GM19395 (cell line): ENCODE data around the gene PLCG2.

Experiments
- ATAC-seq: cut with Tn5 transposase; IDR thresholded peaks from one replicate; pipeline ENCODE4 v1.9.1; 2021; ENCODE audit warnings: mild to moderate bottlenecking, moderate library complexity; ENCODE audit not compliant: unreplicated experiment

PLCG2 gene

DNA sequence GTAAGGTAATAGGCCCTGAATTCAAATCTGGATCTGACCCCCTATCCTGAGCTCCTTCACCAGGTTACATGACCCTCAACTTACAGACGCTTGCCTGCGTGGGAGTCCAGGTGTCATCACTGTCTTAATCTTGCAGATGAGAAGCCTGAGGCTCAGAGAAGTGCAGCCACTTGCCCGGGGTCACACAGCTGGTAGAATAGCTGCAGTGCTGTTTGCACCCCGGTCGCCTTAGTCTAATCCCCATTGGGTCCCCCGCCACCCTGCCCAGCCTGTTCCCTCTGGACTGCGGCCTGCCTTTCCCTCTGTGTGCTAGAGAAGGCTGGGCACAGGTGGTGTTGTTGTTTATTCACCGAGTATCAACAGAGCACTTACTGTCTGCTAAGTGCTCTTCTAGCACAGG lies 125.2 kb downstream of the PLCG2 start:
- ATAC-seq, result no peak

DNA sequence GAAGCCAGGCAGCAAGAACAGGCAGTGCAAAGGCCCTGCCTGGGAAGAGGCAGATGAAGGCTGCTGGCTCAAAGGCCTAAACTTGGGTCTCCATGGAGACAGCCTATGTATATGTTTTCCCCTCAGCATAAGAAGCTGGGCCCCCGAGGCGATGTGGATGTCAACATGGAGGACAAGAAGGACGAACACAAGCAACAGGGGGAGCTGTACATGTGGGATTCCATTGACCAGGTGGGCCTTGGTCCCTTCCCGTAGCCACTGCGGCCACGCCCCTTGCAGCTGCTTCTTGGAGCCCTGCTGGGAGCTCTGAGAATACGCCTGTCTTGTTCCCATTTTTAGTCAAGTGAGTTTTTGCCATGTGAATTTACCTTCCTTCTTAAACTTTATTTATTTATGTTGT lies 126.2 kb downstream of the PLCG2 start:
- no peak for ATAC-seq

GRCh38 chr16:81907681-81908080 lies 128.6 kb downstream of the PLCG2 start:
- ATAC-seq, result no peak

DNA sequence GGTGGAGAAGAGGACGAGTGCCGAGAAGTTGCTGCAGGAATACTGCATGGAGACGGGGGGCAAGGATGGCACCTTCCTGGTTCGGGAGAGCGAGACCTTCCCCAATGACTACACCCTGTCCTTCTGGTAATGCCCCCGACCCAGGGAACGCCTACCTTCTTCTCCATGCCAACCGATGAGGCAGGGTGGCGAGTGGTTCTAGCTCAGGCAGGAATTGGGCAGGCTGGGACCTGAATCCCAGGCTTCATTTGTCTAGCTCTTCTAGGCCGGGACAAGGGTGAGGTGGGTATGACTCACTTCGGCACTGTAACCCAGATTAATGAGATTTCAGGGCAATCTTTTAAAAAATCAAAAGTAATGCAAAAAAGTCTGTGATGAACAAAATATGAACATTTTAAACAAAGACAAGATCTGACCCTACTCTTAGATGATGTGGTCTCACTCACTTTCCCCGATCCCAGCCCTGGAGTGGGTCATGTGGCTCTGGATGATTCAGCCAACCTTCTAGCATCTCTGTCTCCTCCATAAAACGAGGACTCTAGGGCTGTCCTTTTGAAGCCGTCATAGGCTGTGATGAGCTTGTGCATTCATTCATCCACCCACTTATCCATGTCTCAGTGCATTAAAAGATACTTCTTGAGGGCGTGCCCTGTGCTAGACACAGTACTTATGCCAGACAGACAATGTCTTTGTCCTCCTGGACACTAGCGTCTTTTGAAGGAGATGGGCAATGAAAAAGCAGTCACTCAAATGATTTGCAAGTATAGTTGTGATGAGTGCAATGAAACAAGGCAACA lies 129.6 kb downstream of the PLCG2 start:
- ATAC-seq, result no peak

GRCh38 chr16:81910366-81910885 lies 131.3 kb downstream of the PLCG2 start:
- ATAC-seq, result no peak

- no peak for ATAC-seq
Observed at GRCh38 chr16:81912395-81912794, 133.3 kb downstream of the PLCG2 start.

DNA sequence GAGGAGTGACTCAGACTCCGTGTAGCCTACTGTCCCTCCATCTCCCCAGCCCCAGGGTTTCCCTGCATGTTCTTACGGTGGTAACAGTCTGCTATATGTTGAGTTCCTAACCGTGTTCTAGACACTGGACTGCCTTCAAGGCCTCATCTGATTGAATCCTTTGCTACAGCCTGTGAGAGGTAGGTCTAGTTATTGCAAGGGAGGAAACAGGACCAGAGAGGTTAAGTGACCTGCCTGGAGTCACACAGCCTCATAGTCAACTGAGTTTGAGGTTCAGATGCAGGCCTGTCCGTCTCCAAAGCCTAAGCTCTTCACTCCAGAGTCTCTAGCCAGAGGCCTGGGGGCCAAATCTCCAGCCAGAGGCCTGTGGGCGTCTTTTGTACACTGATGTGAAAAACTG lies 134.1 kb downstream of the PLCG2 start:
- no peak for ATAC-seq

GRCh38 chr16:81917375-81917774 lies 138.3 kb downstream of the PLCG2 start:
- ATAC-seq, result no peak

GRCh38 chr16:81918927-81919326 lies 139.8 kb downstream of the PLCG2 start:
- no peak for ATAC-seq

DNA sequence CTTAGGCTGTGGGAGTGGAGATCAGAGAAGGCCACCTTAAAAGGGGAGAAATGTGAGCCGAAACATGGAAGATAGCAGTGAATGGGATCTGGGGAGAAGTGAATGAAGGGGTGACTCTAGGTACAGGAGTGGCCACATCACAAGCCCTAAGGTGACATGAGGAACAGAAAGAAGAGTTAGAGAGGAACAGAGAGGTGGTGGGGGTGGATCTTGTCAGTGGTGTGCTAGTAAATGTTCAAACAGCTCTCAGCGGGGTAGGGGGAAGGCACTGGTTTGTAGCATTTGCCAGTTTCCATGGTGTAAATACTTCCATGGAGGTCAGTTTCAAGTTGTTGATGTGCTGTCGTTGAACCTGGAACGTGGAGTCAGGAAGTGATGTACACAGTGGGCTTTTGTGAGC lies 141.4 kb downstream of the PLCG2 start:
- no peak for ATAC-seq

DNA sequence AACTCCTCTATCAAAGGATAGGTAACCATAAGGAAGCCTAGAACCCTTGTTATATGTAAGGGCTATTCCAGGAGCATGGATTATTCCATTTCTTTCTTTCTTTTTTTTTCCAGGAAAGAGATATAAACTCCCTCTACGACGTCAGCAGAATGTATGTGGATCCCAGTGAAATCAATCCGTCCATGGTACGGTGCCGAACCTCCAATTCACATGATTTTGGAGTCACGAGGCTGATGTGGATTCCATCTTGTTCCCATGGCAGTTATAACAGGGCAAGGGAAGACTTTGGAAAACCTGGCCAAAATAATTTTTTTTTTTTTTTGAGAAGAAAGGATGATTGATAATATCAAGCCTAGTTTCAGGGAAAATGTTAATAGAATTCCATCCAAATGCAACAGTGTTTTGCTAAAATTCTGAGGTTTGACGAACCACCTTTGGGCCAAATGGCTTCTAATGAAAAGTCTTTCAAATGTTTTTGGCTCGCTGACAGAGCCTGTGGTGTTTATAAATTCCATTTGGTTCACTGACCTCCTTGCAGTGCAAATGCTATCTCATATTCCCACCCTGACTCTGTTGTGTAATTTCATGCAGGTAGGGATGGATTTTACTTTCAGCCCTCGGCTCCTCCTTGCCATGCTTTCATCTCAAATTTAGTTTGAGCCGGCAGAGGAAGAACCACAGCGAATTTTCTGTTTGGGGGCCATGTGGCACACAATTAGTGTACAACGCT lies 142.2 kb downstream of the PLCG2 start:
- ATAC-seq, result no peak

DNA sequence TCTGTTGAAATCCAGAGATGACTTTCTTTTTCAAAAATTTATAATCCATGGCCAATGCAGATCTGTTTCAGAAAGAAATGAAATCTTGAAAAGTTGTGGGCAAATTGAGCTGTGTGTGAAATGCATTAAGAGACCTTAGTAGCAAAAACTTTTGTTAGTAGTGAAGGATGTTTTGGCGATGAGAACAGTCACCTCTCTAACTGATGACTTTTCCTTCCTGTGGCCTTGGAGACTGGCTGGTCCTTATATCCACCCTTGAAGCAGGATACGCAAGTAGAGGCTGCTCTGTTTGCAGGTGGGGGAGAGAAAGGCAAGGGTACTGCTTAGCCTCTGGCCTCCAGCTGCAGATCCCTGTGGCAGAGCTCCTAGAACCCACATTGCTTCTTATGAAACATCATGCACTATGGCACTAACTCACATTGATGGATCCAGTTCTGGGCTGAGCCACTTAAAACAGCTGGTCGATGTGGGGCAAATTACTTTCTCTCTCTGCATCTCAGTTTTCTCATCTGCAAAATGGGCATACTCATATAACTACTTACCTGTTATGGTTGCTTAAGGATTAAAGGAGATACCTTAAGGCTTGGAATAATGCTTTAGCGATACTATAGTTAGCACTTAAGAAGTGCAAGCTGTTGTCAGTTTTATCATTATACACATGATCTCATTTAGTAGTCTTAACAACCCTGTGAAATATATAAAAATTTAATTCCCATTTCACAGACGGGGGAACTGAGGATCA lies 142.9 kb downstream of the PLCG2 start:
- no peak for ATAC-seq

- no peak for ATAC-seq
Observed at GRCh38 chr16:81923296-81923695, 144.2 kb downstream of the PLCG2 start.

- no peak for ATAC-seq
Observed at GRCh38 chr16:81925016-81925415, 145.9 kb downstream of the PLCG2 start.

GRCh38 chr16:81926036-81926435 lies 146.9 kb downstream of the PLCG2 start:
- ATAC-seq, result no peak

DNA sequence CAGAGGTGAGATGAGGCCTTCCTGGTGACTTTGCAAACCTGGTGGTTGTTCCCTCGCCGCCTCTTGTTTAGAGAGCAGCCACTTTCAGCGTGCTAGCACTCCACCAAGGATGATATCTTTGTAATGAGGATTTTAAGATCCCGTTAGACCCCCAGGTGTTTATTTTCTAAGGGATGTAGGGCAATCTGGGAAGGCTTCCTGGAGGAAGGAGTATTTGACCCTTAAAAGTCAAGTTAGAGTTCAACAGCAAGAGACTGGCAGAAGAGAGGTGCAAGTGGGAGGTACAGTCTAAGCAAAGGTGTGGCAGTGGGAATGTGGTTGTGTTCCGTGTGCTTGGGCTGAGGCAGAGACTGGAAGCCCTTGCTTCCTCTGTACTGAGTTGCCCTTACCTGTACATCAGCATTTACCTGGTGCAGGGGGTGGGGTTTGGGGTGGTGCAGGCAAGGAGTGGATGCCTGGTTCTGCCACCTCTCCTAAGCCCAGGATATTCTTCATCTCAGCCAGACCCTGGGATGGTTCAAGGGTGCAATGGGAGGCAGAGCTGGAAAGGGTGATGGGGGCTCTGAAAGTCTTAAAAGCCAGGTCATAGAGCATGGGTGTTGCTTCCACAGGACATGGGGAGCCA lies 148.6 kb downstream of the PLCG2 start:
- no peak for ATAC-seq

DNA sequence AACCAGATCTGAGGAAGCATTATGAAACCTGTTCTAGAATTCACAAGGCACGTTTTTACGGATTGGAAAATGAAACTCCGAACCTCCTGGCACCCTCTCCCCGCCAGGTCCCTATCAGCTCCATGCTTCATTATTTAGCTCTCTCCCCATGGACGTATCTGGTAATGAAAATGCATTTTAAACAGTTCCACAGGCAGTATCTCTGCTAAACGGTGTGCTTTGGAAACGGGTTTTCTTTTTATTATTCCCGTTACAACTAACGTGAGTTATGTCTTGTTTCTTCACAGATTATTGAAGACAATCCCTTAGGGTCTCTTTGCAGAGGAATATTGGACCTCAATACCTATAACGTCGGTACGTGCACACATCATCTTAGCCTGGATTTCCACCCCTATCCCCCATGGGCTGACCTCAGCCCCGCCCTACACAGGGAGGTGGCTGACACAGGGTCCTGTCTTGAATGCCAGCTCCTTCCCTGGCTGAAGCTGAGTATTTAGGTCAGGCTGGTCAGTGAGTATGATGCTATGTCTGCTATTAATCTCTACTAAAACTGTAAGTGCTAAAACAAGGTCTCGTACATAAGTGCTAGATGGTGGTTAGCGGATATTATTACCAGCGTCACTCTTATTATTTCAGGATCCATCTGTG lies 149.3 kb downstream of the PLCG2 start:
- no peak for ATAC-seq

DNA sequence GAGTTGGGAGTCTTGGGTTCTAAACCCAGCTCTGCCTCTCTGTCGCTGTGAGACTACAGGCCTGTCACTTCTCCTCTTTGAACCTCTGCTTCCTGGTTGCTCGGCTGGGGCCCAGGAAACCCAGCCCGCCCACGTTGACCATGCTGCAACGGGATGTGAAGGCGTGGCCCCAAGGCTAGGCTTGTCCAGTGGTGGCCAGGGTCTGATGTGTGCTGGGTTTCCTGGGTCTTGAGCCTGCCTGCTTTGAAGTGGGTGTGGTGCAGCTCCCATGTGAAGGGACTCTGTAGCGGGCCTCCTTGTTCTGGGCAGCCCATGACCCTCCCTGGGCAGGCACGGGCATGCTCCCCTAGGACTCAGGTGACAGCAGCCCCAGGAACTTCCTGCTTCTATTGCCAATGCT lies 149.9 kb downstream of the PLCG2 start:
- ATAC-seq, result no peak

- ATAC-seq, result no peak
Observed at GRCh38 chr16:81929841-81930240, 150.8 kb downstream of the PLCG2 start.

- ATAC-seq, result no peak
Observed at GRCh38 chr16:81931927-81932326, 152.8 kb downstream of the PLCG2 start.

GRCh38 chr16:81932668-81933067 lies 153.6 kb downstream of the PLCG2 start:
- ATAC-seq, result no peak
